NCI-H1092 (cell line): ENCODE measurements around the gene PRRG4.
"Not testable (repeated sequence)": the region's sequence is repeated elsewhere in the genome, so short reads cannot be mapped to it uniquely, and the experiment has no call there.

Experiments
- DNase-seq: peaks from one replicate; lab custom pipeline; 2025; lab: John Stamatoyannopoulos, UW

The PRRG4 gene

DNA sequence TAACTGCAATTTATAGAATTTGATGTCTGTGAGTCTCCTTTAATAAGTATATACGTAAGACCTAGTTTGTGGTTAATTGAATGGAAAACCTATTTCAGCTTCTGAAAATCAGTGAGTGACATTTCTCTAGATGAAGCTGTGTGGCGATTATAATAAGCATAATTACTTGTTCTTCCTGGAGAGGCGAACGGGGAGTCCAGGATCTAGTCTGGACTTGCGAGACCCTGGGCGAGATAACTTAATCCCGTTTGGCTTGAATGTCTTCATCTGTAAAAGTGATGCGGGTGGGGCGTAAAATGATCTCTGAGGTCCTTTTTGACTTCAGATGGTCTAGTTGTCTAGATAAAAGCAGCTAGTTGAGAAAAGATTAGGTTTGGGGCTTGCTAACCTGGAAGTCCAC, 1.1 kb downstream of the PRRG4 start:
- DNase-seq: no peak

DNA sequence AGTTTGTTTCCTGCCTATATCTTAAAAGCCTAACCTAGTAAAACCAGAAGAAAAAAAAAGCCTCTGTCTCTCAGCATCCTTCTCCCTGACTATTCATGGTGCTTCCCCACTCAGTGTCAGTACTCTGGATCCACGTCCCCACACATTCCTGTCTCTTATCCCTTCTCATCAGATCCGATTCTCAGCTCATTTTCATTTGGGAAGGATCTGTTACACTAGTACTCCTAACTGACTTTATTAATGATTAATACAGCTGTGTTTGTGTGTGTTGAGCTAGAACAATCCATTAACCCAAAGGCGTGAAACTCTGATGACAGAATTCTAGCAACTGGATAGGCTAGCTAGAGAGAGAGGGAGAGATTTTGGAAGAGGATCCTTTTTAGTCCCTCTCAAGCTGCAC, 1.5 kb downstream of the PRRG4 start:
- DNase-seq: no peak

DNA sequence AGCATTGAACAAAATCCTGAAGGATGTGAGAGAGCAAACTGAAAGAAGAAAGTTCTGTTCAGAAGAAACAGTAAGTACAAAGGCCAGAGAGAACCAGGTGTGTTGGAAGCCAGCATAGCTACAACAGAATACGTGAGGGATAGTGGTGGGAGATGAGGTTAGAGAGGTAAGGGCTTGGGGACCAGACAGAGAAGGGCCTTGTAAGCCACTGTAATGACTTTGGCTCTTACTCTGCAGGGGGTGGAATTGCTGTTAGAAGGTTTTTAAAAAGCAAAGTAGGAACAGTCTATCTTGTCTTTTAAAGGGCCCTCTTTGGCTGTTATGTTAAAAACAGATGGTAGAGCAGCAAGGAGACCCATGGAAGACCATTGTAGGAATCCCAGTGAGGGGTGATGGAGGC, 4.2 kb downstream of the PRRG4 start:
- no peak for DNase-seq

DNA sequence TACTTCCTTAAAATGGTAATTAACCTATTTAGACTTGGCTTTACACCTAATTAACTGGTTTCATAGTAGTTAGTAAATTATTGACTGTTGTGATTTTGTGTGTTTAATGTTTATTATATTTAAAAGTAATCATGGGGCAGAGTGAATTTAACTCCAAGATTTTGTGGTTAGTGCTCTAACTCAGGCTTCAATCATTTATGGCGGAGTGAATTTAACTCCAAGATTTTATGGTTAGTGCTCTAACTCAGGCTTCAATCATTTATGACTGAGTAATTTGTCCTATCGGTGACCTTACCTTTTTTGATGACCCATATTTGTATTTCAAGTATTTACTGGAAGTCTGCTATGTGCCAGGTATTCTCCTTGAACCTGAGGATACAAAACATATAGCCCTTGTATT, 7.2 kb downstream of the PRRG4 start:
- DNase-seq: no peak

DNA sequence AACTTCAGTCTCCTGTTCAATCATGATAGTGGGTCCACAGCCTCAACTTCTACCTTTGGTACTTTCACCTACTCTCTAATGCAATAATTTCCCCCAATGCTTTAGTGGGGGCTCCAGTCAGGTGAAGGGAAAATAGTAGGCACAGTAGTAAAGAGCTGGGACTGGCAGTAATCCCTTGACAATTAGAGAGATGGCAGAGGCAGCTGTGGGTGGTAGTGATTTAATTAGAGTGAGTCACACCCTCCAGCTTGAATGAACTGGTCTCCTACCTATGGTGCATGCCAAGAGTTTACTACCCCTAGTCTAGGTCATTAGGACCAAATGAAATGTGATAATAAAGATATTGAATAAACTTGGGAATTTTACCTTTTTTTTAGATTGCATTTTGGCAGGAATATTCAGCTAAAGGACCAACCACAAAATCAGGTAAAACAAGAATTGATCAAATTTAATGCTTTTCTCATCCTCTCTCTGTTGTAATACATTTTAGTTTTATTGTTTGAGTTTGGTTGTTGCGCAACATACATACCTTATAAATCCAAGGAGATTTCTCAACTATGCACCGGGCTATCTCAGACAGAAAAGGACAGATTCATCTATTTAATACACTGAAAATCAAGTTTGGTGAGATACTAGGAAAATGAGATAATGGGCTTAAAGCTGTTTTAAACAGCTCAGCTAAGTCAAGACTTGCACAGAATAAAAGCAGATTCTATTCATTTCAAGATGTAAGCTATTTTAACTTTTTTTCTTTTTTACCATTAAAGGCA, 9.0 kb downstream of the PRRG4 start:
- DNase-seq: no peak

DNA sequence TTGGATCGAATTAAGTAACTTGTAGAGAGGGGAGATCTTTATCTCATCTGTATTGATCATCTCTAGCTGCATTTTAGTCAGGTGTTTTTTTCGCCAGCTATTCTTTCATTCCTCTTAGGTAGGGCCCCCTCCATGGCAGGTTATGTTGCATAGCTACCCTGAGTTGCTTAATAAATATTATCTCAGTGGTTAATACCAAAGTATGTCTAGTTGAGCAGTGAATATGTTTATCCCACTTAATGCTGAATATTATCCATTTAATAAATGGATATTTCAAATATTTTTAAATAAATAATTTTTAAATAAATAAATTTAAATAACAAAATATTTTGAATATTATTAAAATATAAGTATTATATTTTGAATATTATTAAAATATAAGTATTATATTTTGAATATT, 9.6 kb downstream of the PRRG4 start:
- DNase-seq: no peak

DNA sequence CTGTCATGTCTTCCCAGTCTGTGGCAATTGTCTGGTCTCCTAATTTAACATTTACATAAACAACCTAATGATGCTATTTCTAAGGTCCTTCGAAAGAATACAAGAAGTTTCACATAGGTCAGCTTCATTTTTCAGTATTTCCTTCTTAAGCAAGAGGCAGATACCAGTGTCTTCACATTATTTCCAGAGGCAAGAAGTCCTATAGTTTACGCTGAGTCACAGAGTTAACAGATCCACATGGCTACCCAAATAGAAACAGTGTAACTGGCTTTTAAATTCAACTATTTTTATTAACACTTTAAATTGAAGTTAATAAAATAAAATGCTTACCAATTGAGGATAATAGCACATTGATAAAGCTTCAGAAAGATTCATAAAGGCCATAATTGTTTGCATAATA, 10.9 kb downstream of the PRRG4 start:
- no peak for DNase-seq

DNA sequence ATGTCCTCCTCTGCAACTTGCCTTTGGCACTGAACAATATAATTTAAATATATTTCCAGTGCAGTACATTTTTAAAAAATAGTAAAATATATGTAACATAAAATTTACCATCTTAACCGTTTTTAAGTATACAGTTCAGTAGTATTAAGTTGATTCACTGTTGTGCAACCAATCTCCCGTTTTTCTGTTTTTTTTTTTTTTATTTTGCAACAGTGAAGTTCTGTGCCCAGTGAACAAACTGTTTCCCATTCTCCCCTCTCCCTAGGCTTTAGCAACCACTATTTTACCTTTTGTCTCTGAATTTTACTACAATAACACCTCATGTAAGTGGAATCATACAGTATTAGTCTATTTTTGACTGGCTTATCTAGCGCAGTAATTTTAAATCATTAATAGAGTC, 13.8 kb downstream of the PRRG4 start:
- DNase-seq: no peak

DNA sequence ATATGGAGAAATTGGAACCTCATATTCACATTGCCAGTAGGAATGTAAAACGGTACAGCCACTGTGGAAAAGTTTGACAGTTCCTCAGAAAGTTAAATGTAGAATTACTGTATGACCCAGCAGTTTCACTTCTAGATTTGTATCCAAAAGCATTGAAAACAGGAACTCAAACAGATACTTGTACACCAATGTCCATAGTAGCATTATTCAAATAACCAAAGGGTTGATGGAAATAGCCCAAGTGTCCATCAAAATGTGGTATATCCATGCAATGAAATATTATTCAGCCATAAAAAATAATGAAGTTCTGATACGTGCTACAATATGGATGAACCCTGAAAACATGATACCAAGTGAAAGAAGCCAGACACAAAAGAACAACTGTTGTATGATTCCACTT, 17.8 kb downstream of the PRRG4 start:
- no peak for DNase-seq

DNA sequence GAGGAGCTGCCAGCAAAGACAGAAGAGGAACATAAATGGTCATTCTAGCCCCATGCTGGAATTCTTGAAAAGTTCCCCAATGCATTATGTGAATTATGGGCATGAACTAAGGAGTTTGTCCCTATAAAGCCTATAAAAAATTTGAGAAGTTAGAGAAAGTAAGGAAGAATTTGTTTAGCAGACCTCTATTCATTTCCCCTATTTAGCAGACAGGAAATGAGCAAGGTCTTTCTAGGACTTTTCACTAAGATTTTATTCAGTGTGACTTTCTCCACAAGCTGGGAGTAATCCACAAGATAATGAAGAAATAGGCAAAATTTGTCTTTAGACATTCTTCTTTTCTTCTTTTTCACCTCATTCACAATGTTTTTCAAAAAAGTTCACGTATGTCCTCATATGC, 20.0 kb downstream of the PRRG4 start:
- no peak for DNase-seq

DNA sequence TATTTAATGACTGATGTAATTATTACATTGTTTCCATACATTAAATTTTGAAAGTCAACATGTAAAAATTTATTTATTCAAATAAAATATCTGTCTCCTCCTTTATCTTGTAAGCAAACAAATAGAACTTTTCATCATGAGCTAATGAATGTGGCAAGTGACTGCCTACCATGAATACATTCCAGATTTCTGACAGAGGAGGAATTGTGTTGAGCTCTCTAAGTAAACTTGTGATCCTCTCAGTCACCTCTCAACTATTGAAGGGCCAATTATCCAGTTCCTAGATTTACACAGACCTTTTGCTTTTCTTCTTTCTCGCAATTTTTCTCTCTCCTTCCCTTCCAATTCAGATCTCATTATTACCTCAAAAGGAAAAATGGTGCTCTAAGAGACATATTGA, 21.5 kb downstream of the PRRG4 start:
- DNase-seq: no peak

DNA sequence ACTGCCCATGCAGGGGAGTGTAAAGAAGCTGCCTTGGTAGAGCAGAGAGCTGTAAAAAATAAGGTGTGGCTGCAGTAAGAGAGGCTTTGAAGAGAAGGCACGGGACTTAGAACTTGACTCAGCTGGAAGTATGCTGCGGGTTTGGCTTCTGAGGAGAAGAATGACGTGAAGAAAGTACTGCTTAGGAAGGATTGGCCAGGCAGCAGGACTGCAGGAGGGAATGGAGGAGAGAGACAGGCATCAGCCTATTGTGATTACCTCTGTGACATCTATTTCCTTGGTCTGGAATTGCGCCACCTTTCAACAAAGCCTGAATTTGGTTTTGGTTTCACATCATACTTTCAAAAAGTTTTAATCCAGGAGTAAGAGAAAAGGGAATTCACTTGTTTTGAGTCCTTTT, 22.5 kb downstream of the PRRG4 start:
- no peak for DNase-seq

DNA sequence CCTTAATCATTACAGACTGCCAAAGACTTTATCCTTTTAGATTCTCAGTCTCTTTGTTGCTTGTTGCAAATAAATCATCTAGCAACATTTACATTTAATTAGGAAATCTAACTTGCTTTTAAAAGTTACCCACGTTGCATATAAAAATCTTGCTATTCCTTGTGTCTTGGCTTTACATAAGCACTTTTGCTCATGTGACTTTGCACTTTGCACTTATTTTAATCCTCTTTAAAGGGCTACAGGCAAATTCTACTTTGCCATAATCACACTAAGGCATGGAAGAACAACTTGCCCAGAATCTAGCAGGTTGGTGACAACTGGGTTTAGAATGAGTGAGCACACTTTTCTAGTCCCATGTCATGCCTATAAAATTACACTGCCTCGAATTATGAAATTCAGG, 25.9 kb downstream of the PRRG4 start:
- no peak for DNase-seq

DNA sequence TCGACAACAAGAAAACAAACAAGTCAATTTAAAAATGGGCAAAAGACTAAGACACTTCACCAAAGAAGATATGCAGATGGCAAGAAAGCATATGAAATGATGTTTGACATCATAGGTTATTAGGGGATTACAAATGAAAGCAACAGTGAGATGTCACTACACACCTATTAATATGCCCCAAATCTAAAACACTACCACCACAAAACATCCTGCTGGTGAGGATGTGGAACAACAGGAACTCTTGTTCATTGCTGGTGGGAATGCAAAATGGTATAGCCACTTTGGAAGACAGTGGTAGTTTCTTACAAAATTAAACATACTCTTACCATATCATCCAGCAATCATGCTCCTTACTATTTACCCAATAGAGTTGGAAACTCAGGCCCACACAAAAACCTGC, 29.0 kb downstream of the PRRG4 start:
- DNase-seq: no peak

DNA sequence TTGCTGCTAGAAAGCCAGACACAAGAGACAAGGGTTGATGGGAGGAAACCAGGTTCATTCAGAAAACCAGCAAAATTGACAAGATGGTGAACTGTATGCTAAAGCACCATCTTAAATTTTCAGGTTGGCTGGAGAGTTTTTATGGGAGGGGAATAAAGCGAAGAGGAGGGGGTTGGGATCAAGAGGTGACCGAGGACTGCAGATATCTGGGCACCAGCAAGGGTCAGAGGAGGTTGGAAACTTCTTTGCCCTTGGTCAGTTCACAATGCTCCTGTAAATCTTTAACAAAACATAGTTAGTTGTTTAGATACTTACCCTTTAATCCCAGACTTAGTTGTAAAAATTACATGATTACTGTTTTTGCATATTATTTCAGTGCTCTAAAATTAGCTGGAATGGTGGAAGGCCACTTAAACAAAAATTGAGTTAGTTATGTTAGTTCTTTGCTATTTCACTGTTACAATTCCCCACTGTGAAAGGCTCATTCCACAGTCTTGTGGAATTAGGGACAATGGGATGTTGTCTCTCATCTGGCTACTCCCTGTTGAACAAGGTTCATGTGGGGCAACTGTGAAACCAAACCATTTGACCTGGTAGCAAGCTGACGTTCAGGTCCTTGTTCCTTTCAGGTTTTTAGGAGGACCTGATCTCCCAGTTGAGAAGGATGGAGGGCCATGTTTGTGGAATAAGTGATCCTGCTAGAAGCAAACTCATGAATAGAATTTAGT, 32.3 kb downstream of the PRRG4 start:
- DNase-seq: no peak

DNA sequence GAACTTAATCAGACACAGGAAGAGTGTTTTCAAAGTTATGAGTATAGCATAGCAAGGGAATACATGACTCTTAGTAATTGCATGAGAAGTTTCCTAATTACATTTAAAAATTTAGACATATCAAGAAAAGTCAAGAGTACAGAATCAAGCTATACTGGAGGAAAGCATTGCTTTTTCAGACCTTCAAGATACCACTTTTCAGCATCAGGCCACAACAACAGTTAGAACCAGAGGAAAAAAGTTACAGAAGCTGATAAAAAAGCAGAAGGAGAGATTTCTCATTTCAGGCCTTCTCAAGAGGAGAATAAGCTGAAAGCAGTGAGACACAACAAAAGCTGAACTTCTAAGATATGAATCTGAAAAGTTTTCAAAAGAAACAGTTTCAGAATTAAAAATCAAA, 34.8 kb downstream of the PRRG4 start:
- DNase-seq: no peak

DNA sequence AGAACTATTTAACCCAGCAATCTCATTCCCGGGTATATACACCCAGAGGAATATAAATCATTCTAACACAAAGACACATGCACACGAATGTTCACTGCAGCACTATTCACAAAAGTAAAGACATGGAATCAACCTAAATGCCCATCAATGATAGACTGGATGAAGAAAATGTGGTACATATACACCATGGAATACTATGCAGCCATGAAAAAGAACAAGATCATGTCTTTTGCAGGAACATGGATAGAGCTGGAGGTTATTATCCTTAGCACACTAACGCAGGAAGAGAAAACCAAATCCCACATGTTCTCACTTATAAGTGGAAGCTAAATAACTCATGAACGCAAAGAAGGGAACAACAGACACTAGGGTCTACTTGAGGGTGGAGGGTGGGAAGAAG, 39.0 kb downstream of the PRRG4 start:
- DNase-seq: not testable (repeated sequence)

DNA sequence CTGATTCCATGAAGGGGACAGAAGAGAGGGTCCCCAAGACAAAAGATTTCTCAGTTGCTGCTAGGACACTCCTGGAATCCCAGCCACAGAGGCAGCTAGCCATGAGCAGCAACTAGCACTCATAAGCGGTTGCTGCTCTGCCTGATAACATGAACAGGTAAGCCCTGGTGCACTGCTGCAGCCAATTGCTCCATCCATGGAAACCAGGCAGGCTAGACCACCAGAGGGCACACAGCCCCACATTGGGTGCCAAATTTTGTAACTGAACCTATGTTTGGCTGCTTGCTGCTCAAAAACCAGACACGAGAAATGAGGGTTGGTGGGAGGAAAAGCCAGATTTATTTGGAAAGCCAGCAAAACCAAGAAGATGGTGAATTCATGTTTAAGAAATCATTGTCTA, 40.9 kb downstream of the PRRG4 start:
- no peak for DNase-seq

DNA sequence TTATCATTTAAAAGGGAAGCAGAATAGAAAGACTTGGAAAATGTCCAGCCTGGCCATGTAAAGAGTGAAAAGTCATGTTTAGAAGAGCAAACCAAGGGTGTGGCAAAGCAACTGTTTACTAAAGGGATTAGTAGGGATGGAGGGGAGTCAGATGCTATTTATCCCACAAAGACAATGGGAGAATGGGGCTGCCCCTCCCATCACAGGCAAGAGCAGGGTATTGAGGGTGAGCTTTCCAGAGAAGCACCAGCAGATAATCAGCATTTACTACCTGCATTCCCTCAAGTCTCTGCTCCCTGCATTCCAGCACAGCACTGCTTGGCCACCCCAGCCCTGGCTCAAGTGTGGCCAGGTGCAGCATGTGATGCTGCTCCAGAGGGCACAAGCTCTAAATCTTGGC, 44.4 kb downstream of the PRRG4 start:
- no peak for DNase-seq

DNA sequence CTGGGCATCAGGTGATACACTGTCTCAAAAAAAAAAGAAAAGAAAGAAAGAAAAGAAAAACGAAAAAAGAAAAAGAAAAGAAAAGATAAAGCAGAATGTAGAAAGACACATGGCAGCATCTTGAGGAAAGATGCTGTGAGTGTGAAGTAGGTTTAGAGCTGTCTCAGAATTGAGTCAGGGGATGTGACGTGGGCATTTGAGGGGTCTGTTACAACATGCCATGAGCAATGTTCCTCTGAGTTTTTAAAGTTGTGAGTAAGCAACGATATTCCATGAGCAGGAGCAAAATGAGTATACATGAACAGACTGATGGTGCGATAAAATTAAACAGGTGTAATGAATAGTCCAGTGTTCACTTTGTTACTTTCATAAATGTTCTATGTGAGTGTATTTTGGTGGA, 51.6 kb downstream of the PRRG4 start:
- DNase-seq: no peak

DNA sequence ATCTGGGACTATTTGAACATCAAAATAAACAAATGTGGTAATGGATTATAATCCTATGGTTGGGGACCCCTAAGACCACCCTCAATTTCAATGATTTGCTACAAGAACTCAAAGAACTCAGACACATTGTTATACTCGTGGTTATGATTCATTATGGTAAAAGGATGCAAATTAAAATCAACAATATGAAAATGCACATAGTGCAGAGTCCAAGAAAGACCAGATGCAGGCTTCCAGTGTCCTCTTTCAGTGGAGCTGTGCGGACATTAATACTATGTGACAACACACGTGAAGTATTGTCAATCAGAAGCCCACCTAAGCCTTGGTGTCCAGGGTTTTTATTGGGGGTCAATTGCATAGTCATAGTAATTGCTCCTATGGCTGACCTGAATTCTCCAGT, 53.7 kb downstream of the PRRG4 start:
- no peak for DNase-seq

DNA sequence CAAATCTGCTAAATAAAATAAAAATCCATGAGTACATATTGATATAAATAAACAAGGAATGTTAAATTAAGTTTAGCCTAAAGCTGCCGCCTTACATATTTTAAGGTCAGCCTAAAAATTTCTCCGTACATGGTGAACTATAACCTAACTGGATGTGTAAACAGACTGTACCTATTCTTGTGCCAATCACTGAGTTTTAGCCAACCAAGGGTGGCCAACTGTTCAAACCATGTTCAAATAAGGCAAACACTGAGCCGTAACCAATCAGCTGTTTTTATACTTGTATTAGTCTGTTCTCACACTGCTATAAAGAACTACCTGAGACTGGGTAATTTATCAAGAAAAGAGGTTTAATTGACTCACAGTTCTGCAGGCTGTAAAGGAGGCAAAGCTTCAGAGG, 54.3 kb downstream of the PRRG4 start:
- no peak for DNase-seq

DNA sequence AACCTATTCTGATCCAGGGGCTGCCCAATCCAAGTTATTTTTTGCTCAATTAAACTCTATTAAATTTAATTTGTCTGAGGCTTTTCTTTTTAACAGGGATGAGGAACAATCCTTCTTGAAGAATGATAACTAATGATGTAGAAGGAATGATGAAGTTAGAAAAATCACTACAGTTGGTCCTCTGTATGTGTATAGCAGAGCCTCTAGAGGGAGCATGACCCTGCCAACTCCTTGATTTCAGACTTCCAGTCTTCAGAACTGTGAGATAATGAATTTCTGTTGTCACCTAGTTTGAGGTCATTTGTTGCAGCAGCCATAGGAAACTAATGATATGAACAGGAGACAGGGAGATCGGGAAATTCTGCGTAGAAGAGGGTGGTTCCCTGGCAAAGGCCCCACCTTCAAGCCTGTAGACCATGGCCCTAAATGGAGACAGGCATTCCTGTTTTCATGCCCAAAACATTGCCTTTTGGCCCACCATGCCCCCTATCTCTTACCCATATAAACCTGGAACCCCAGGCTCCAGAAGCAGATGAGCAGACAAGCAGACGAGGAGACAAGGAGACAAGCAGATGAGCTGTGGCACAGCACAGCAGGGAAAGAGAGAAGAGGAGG, 55.1 kb downstream of the PRRG4 start:
- no peak for DNase-seq

DNA sequence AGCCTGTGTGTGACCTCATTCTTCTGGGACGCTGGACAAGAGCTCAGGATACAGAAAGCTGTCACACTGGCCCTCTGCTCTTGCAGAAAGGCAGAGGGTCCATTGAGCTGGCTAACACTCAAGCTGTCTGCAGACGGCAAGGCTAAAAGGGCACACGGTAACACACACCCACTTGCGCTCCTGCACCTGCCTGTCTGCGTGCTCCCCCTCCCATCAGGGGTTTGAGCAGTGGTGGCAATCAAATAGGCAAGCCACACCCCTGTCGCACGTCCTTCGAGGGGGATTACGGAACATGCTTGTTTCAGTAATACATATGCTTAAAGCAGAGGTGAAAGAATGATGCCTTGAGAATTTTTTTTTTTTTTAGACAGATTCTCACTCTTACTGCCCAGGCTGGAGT, 55.8 kb downstream of the PRRG4 start:
- no peak for DNase-seq
